ENCODE measurements around the gene MRPL39.

DNA sequence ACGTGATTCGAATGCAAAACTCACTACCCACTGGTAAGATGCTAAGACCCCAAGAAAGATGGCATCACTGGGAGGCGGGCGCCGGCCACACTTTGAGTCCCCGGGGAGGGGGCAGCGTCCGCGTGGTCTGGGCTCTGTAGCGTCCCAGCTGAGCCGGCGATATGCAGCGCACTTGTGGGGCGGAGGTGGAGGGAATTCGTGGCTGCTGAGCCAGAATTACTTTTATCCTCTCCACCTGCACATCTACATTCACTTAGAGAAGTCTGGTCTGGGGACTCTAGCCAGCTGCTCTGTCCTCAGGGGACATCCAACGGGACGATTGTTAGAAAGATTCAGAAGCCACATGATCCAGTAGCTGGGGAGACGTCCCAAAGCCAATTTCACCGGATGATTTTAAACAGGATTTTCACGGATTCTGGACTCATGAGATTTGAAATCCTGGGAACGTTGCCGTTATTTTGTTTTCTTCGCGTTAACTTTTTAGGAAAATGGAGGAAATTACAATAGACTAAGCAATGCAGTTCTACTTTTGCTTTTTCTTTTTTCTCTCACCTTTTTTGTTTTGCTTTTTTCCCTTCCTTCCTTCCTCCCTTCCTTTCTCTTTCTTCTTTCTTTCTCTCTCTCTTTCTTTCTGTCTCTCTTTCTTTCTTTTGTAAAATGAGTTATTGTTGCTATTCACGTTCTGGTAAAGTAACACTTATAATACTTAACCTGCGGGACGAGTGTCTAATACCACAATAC is 33.1 kb upstream of the MRPL39 start:
- no peak for TF ChIP-seq RAD21 (conservative IDR thresholded peaks at IDR 0.05)
- no peak for TF ChIP-seq EP300 (conservative IDR thresholded peaks at IDR 0.05; ENCODE audit: poor library complexity, severe bottlenecking)
- TF ChIP-seq, protein P1, sequence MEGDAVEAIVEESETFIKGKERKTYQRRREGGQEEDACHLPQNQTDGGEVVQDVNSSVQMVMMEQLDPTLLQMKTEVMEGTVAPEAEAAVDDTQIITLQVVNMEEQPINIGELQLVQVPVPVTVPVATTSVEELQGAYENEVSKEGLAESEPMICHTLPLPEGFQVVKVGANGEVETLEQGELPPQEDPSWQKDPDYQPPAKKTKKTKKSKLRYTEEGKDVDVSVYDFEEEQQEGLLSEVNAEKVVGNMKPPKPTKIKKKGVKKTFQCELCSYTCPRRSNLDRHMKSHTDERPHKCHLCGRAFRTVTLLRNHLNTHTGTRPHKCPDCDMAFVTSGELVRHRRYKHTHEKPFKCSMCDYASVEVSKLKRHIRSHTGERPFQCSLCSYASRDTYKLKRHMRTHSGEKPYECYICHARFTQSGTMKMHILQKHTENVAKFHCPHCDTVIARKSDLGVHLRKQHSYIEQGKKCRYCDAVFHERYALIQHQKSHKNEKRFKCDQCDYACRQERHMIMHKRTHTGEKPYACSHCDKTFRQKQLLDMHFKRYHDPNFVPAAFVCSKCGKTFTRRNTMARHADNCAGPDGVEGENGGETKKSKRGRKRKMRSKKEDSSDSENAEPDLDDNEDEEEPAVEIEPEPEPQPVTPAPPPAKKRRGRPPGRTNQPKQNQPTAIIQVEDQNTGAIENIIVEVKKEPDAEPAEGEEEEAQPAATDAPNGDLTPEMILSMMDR (IDR thresholded peaks at IDR 0.05; ENCODE audit: poor library complexity, severe bottlenecking) = no peak
- TF ChIP-seq, protein P2, sequence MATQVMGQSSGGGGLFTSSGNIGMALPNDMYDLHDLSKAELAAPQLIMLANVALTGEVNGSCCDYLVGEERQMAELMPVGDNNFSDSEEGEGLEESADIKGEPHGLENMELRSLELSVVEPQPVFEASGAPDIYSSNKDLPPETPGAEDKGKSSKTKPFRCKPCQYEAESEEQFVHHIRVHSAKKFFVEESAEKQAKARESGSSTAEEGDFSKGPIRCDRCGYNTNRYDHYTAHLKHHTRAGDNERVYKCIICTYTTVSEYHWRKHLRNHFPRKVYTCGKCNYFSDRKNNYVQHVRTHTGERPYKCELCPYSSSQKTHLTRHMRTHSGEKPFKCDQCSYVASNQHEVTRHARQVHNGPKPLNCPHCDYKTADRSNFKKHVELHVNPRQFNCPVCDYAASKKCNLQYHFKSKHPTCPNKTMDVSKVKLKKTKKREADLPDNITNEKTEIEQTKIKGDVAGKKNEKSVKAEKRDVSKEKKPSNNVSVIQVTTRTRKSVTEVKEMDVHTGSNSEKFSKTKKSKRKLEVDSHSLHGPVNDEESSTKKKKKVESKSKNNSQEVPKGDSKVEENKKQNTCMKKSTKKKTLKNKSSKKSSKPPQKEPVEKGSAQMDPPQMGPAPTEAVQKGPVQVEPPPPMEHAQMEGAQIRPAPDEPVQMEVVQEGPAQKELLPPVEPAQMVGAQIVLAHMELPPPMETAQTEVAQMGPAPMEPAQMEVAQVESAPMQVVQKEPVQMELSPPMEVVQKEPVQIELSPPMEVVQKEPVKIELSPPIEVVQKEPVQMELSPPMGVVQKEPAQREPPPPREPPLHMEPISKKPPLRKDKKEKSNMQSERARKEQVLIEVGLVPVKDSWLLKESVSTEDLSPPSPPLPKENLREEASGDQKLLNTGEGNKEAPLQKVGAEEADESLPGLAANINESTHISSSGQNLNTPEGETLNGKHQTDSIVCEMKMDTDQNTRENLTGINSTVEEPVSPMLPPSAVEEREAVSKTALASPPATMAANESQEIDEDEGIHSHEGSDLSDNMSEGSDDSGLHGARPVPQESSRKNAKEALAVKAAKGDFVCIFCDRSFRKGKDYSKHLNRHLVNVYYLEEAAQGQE (IDR thresholded peaks at IDR 0.05; ENCODE audit: borderline replicate concordance) = no peak
